NCI-H82 treated with DMSO at 0.1 percent for 48 hours (cell line): ENCODE results near the gene PNKD.
A peak's percentile ranks its signal among the peaks of the same experiment; 100 is the strongest.

ENCODE experiments used
- DNase-seq: peaks from one replicate; lab custom pipeline; 2025; ENCODE audit not compliant: unreplicated experiment; lab: John Stamatoyannopoulos, UW

Gene PNKD

GRCh38 chr2:218315397-218315796 lies 45.1 kb downstream of the PNKD start:
- DNase-seq, result no peak

GRCh38 chr2:218317303-218317630 lies 46.9 kb downstream of the PNKD start:
- DNase-seq, result no peak

GRCh38 chr2:218317835-218318234 lies 47.5 kb downstream of the PNKD start:
- DNase-seq, result no peak

GRCh38 chr2:218318241-218318640 lies 47.9 kb downstream of the PNKD start:
- no peak for DNase-seq

- no peak for DNase-seq
Observed at GRCh38 chr2:218319813-218320365, 49.6 kb downstream of the PNKD start.

GRCh38 chr2:218320704-218321336 lies 50.5 kb downstream of the PNKD start:
- no peak for DNase-seq

- peak; percentile 57 for DNase-seq
Observed at GRCh38 chr2:218322768-218323525, 52.6 kb downstream of the PNKD start.

- peak; percentile 12 for DNase-seq
Observed at GRCh38 chr2:218323526-218324472, 53.5 kb downstream of the PNKD start.

- no peak for DNase-seq
Observed at GRCh38 chr2:218325566-218326160, 55.3 kb downstream of the PNKD start.

GRCh38 chr2:218326315-218326714 lies 56.0 kb downstream of the PNKD start:
- no peak for DNase-seq

GRCh38 chr2:218327451-218328210 lies 57.3 kb downstream of the PNKD start:
- no peak for DNase-seq

- DNase-seq, result no peak
Observed at GRCh38 chr2:218328294-218328693, 58.0 kb downstream of the PNKD start.

GRCh38 chr2:218329027-218329825 lies 58.9 kb downstream of the PNKD start:
- DNase-seq, result no peak

- DNase-seq, result no peak
Observed at GRCh38 chr2:218329826-218330593, 59.7 kb downstream of the PNKD start.

GRCh38 chr2:218331745-218332144 lies 61.4 kb downstream of the PNKD start:
- DNase-seq, result no peak

- DNase-seq, result peak; percentile 11
Observed at GRCh38 chr2:218332288-218332687, 62.0 kb downstream of the PNKD start.

GRCh38 chr2:218332920-218333645 lies 62.8 kb downstream of the PNKD start:
- no peak for DNase-seq

GRCh38 chr2:218334531-218334930 lies 64.2 kb downstream of the PNKD start:
- no peak for DNase-seq
